Gastroesophageal sphincter (tissue), 4 donors: Measurements from ENCODE around the gene TRAPPC3L. TPM values are rescaled to one million over a fixed set of nuclear protein-coding genes. Genes with fewer than 3 reads are reported as not detected.

Source experiments
- ATAC-seq: fragments of 150-250 bp; one replicate; pipeline ENCODE4 v1.9.1; 2016; ENCODE audit warnings: mild to moderate bottlenecking, moderate library complexity
- H3K27ac ChIP-seq, 4 donors: fragments of 200-600 bp; sonication (generic) in 3 of 4; 1 replicate in 3 of 4; 2 replicates in 1 of 4; pipeline ENCODE4 v1.5.1; 2016 to 2019
- H3K27me3 ChIP-seq: fragments of 200-600 bp; sonication (generic); one replicate; pipeline ENCODE4 v1.5.1; 2019
- H3K36me3 ChIP-seq, 2 donors: fragments of 200-600 bp; sonication (generic); one replicate each; pipeline ENCODE4 v1.5.1; 2019; ENCODE audit warnings: control low read depth in 1 of 2
- H3K4me1 ChIP-seq, 3 donors: fragments of 200-600 bp; sonication (generic); 1 replicate in 2 of 3; 2 replicates in 1 of 3; pipeline ENCODE4 v1.5.1; 2016 to 2019; ENCODE audit warnings: control low read depth in 2 of 3
- H3K4me3 ChIP-seq, 2 donors: fragments of 200-600 bp; sonication (generic); one replicate each; pipeline ENCODE4 v1.5.1; 2019; ENCODE audit warnings: mild to moderate bottlenecking in 1 of 2, moderate library complexity in 1 of 2
- H3K9me3 ChIP-seq, 3 donors: fragments of 200-600 bp; sonication (generic); one replicate each; pipeline ENCODE4 v1.5.1; 2017 to 2019; ENCODE audit warnings: control low read depth in 2 of 3
- CTCF ChIP-seq, 4 experiments: fragments of 200-600 bp in 2 of 4; fragments of 450-650 bp in 2 of 4; sonication (generic) in 1 of 4; IDR thresholded peaks; one replicate each; pipeline ENCODE4 v1.5.1; 2017 to 2019; ENCODE audit warnings: antibody characterized with exemption in 4 of 4, mild to moderate bottlenecking in 2 of 4, moderate library complexity in 2 of 4
- EP300 ChIP-seq: sonication (generic); formaldehyde crosslinking; IDR thresholded peaks from one replicate; pipeline ENCODE4 v1.6.1; 2017; ENCODE audit warnings: antibody characterized with exemption, mild to moderate bottlenecking
- POLR2A ChIP-seq, 2 donors: fragments of 450-650 bp; IDR thresholded peaks; one replicate each; pipeline ENCODE4 v1.6.1; 2017; ENCODE audit warnings: antibody characterized with exemption in 2 of 2, mild to moderate bottlenecking in 2 of 2, moderate library complexity in 1 of 2
- POLR2AphosphoS5 ChIP-seq: sonication (generic); formaldehyde crosslinking; IDR thresholded peaks from one replicate; pipeline ENCODE4 v1.6.1; 2017; ENCODE audit warnings: antibody characterized with exemption
- WGBS, 2 donors: methylation state at CpG; one replicate each; pipeline ENCODE4 v1.1.5; 2018; ENCODE audit warnings: low coverage in 1 of 2; 5-methylcytosine and 5-hydroxymethylcytosine counted together
- total RNA-seq, 4 donors: library from RNA; depleted of rRNA; stranded (reverse); fragments of >200 nt; gene quantifications; one replicate each; pipeline ENCODE4 v1.1.0, GENCODE V29; 2016

Gene TRAPPC3L
- total RNA-seq, 4 donors from 2014 or later: not detected

GRCh38 chr6:116542426-116542825, 3.1 kb downstream of the TRAPPC3L start:
- Histone ChIP-seq H3K27me3 (peaks cover 10% of the 10 kb centered on the region), H3K4me3 (no peak overlapping the region), H3K4me1 (no peaks in the 10 kb centered on the region), H3K36me3 (no peaks in the 10 kb centered on the region), H3K9me3 (no peaks in the 10 kb centered on the region), H3K27ac (no peak overlapping the region)
- TF ChIP-seq POLR2AphosphoS5: no peak
- TF ChIP-seq EP300: no peak
- no peak for TF ChIP-seq CTCF (IDR thresholded peaks at IDR 0.05)
- no peak for TF ChIP-seq POLR2A (IDR thresholded peaks at IDR 0.05)
- ATAC-seq: no peak

- Histone ChIP-seq H3K4me3 (no peak overlapping the region), H3K9me3 (no peaks in the 10 kb centered on the region), H3K36me3 (no peaks in the 10 kb centered on the region), H3K27me3 (peaks cover 6% of the 10 kb centered on the region), H3K27ac (no peak overlapping the region), H3K4me1 (no peaks in the 10 kb centered on the region)
- ATAC-seq: peak; percentile 39
- TF ChIP-seq CTCF (IDR thresholded peaks at IDR 0.05): peak; percentile 63 to 65 (median 64)
- TF ChIP-seq POLR2AphosphoS5: no peak
- WGBS, 2 donors: 8 to 16% methylated on average over 4 of the region's 4 CpGs
Observed at GRCh38 chr6:116536216-116536621, 9.3 kb downstream of the TRAPPC3L start.

- ATAC-seq: no peak
- Histone ChIP-seq H3K27me3 (peaks cover 3% of the 10 kb centered on the region), H3K4me3 (no peak overlapping the region), H3K4me1 (no peaks in the 10 kb centered on the region), H3K36me3 (no peaks in the 10 kb centered on the region), H3K27ac (no peak overlapping the region), H3K9me3 (no peaks in the 10 kb centered on the region)
- TF ChIP-seq EP300 (no peak), POLR2AphosphoS5 (no peak), POLR2A (IDR thresholded peaks at IDR 0.05) (no peak), CTCF (IDR thresholded peaks at IDR 0.05) (no peak)
Observed at GRCh38 chr6:116535109-116535508, 10.4 kb downstream of the TRAPPC3L start.

DNA sequence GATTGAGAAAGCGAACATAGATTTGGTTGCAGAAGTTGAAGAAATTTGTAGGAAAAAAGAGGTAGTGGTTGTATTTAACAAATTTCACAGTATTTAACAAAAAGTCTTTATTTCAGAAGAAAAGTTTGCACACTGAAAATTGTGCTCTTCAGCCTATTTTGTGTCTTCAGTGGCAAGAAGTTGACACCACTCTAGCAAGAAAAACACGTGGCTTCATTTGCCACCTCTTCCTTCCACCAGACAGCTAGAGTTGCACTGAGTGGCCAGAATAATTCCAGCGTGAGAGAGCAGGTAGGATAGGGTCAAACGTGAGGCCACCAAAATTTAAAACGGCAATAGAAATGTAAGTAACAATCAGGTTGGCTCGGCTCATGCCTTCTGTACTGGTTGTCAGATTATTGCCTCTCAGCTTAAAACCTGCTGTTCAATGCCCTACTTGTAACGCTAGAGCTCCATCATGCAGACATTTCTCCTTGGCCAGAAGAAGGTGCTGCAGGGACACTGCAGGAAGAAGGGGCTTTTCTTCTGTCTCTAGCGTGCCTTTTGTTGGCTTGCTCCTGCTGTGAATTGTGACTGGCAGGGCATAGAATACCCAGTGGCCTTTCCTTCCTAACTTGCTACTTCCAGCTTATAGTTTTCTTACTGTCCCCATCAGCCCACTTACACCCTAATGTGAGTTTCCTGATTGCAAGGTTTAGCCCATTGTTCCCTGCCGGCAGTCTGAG, 12.1 kb downstream of the TRAPPC3L start:
- ATAC-seq: no peak
- WGBS, 2 donors: 57 to 70% methylated on average over 7 to 9 of the region's 9 CpGs
- no peak overlapping the region for H3K27ac ChIP-seq
- TF ChIP-seq POLR2AphosphoS5 (no peak), EP300 (no peak), POLR2A (IDR thresholded peaks at IDR 0.05) (no peak), CTCF (IDR thresholded peaks at IDR 0.05) (no peak)
- no peaks in the 10 kb centered on the region for H3K36me3 ChIP-seq
- no peaks in the 10 kb centered on the region for H3K9me3 ChIP-seq
- no peak overlapping the region for H3K4me3 ChIP-seq
- no peaks in the 10 kb centered on the region for H3K27me3 ChIP-seq
- H3K4me1 ChIP-seq: no peaks in the 10 kb centered on the region

DNA sequence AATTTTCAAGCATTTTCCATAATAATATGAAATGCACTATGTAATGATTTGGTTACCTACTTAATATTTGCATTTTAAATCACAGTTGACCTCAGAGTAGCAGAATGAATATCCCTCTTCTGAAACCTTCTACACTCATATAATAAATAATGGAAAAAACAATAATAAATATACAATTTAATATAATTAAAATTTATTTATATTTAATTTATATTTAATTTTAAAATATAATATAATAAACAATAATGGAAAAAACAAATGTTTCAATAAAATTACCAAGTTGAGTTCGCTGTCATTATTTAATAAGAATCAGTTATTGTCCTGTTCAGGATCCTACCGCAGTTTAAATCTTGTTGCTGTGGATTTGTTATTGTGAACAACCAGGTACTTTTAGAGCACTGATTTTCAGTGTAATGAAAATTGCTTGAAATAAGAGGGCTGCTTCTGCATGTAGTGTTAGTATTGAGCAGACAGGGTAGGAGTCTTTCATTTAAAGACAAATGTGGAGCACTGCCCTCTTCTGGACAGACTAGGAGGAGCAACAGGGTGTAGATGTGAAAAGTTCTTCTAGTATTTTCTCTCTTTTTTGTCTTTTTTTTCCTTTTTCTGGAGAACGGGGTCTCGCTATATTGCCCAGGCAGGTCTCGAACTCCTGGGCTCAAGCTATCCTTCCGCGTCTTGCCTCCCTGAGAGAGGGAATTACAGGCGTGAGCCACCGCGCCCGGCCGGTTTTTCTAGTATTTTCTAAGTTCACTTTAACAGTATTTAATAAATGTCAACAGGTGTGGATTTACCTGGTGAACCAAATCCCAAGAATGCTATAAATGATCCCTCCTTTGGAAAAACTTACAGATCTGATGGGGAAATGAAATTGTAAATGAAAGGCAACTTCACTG, 13.6 kb downstream of the TRAPPC3L start:
- ATAC-seq: peak; percentile 77
- no peak overlapping the region for H3K4me3 ChIP-seq
- WGBS, 2 donors: 78 to 85% methylated on average over 11 to 12 of the region's 12 CpGs
- no peaks in the 10 kb centered on the region for H3K27me3 ChIP-seq
- no peaks in the 10 kb centered on the region for H3K4me1 ChIP-seq
- TF ChIP-seq EP300 (no peak), POLR2AphosphoS5 (no peak), CTCF (IDR thresholded peaks at IDR 0.05) (peak; percentile 56 to 83 (median 73))
- H3K27ac ChIP-seq: no peak overlapping the region
- no peaks in the 10 kb centered on the region for H3K36me3 ChIP-seq
- no peaks in the 10 kb centered on the region for H3K9me3 ChIP-seq
